HG03521 (cell line): ENCODE measurements around the gene PAFAH1B2.

Experiments
- ATAC-seq: cut with Tn5 transposase; IDR thresholded peaks from one replicate; pipeline ENCODE4 v1.9.1; 2021; ENCODE audit warnings: mild to moderate bottlenecking, moderate library complexity; ENCODE audit not compliant: unreplicated experiment

PAFAH1B2 gene

DNA sequence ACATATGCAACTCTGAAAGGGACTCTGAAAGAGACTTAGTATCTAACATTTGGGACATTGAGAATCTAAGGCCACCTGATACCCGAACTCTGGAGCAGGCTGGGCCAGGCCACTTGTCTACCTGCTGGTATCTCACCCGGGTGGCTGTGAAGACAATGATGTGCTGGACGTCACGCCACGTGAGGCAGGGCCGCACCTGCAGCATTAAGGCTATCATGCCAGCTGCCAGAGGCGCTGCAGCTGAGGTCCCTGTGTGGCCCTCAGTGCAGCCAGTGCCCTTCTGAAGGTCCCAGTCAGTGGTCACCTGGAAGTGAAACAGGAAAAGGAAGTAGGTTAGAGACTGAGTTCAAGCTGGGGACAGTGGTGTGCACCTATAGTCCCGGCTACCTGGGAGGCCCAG, 75.4 kb downstream of the PAFAH1B2 start:
- ATAC-seq: no peak

DNA sequence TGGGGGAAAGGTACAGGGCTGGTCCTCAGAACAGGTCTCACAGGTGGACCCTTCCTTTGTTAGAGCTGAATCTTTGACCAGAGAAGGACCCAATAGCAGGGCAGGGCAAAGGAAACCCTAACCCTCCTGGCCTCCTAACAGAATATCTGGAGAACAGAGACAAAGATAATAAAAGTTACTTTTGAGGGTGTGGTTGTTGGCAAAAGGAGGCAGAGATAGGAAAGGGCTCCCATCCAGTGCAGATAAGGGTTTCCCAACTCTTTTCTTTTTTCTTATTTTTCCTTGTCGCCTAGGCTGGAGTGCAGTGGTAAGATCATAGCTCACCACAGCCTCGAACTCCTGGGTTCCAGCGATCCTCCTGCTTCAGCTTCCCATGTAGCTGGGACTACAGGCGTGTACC, 75.9 kb downstream of the PAFAH1B2 start:
- no peak for ATAC-seq

- no peak for ATAC-seq
Observed at GRCh38 chr11:117220568-117220967, 76.5 kb downstream of the PAFAH1B2 start.

- no peak for ATAC-seq
Observed at GRCh38 chr11:117220999-117221774, 77.1 kb downstream of the PAFAH1B2 start.

DNA sequence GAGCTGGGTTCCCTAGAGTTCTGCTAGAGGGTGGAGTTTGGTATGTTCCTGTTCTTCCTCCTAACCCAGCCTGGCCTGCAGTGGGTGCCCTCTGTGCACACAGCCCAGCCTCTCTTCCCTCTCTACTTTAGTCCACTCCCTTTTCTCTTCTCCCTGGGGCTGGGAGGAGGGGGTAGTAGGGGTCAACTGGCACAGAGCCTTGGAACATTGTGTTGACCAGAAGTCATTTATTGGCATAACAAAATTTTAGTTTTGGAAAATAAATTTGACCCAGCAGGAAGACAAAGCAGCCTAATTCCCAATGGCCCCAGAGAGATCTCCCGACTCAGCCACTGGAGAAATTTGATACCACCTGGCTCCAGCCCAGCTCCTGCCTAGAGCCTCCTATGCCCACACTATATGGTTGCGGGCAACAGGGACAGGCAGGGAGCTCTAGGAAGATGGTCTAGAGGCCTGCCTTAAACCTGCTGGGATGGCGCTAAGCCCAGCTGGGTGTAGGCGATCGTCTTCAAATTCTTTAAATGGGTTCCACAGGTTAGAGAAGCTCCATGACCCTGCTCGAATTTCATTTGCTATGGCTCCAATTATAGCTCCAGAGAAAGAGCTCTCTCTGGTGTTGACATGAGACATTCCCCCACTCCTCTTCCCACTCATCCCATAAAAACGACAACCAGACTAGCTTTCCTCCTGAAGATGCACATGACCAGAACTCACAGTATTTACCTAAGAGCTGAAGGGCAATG, 77.9 kb downstream of the PAFAH1B2 start:
- no peak for ATAC-seq

GRCh38 chr11:117222991-117223740, 79.1 kb downstream of the PAFAH1B2 start:
- ATAC-seq: no peak

DNA sequence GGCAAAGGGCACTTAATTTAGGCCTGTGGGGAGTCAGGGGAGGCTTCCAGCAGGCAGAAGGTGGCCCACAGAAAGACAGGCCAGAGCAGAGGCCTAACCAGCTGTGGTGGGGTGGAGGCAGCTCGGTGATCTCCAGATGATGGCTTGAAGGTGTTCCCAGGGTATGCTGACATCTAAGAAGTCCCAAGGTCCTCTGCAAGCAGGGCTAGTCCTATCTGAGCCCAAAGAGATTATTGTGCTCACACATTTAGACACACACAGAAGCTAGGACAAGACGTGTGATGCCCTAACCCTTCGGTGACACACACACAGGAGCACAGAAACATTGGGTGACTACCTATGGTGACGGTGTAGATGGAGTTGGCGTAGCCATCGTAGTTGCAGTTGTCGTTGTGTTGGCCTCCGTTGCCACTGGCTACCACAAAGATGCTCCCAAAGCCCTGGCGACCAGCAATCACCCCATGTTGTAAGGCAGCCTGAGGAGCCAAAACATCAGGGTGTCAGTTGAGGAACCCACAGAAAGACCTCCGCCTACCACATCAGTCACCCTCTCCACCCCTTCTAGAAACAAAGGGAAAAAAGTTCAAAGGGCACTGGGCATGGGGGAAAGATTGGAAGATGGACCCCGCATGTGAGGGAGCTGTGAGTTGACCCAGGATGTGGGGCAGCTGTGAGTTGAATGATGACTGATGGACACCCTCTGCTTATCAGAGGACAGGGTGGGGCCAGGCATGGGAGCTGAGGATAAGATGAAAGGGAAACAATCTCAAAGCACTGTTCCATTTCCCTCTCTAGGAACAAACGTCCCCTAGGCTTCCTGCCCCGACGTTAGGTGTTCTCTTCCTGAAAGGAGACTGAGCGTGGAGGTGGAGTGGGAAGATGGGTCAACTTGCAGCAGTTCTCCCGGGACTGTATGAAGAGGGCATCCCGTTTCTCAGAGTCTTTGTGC, 79.9 kb downstream of the PAFAH1B2 start:
- no peak for ATAC-seq

DNA sequence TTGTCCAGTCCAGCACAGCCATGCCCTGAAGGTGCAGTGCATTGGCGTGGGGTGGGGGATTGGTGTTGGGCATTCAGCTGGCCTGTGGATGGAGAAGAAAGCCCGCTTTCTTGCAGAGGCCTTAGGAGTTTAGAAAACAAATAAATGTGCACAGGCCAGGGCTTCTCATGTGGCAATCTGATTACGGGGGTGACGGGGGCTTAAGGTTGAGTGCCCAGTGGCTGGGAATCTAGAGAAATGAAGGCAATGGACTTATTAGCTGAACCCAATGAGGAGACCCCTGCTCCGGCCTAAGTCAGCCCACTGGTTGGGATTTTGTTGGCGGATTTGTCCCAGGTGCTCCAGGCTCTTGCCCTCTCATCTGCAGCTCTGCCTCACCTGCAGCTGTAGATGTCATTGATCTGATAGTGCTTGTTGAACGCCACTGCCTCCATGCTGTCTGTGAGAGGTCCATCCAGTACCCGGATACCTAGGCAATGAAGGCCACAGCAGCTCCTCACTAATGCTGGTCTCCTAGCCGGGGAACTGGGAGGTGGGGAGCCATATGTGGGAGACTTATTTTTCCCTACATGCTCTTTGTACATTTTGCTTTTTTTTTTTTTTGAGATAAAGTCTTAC, 81.6 kb downstream of the PAFAH1B2 start:
- ATAC-seq: no peak
